ENCODE measurements around the gene LRRC9. TPM values are rescaled to one million over a fixed set of nuclear protein-coding genes. Genes with fewer than 3 reads are reported as not detected.

The LRRC9 gene
- not detected in 2 replicates for total RNA-seq

DNA sequence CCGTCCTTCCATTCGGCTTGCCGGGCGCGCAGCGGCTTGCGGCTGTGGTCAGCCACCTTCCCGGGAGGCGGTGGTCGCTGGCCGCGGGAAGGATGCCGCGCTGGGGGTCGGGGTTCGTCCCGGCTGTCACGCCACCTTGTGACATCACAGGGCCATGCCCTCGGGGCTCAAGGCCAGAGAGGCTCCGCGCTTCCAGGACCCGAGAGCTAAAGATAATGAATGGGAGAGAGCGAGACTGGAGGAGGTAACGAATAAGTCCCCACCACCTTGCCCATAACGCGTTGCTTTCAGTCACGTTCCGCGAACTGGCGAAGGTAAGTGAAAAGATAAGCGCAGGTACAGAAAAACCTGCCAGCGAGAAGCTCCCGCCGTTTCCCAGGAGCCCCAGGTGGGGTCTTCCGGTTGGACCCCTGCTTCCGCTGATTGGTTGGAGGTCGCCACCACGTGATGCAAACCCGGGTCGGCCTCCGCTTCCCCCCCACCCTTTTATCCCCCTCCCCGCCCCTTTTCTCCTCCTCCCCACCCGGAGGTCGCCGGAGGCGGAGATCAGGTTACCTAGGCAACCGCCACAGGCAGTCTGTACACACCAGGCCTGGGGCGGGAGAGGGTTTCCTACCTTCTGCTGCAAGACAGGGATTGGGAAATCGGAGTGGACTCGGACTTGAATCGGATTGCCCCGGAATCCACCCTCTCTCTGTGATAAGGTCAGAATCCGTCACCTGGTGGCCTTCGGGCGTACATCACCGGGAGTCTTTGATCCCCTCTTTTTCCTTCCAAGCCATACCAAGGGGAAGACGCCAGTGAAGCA, at the start of gene LRRC9:
LRRC9 (plus strand) TSS at position 575 of the 808 bp plus-strand sequence.

DNA sequence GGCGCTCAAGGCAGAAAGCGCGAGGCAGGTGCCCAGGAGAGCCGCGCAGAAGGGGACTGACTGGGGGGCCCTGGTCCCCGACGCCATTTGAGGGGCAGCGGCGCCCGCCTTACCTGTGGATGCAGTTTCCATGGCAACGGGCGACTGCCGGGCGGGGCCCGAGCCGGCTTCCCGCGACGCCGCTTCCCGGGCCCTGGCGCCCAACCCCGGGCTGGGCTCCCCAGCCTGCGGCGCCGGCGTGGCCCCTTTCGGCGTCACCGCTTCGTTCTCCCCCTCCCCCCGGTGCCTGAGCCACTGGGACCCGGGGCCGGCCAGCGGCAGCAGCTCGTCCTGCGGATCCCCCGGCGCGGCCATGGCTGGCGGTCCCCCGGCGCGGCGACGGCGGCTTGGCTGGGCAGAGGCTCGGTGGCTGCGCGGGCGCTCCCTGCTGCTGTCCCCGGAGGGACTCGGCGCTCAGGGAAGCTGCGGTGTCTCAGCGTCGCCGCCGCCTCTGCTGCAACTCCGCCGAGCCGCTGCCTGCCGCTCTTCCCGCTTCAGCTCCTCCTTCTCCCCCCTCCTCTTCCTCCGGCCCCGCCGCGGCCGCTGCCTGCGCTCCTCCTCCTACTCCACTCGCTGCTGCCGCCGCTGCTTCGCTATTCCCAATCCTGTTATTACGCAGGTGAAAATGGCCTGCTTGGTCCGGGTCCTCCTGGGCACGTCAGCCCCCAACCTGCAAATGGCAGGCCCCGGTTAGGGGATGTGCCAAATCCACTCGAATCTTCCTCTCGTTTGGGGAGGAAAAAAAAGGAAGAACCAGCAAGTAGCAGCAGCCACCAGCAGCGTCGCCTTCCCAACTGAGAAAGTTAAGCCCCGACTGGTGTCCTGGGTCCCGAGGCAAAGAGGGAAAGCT, 49.4 kb upstream of the LRRC9 start, which contains the start of gene RTN1:
RTN1 (minus strand) TSS at position 500 of the 889 bp plus-strand sequence; CDS start at position 354, 146 bp downstream.

DNA sequence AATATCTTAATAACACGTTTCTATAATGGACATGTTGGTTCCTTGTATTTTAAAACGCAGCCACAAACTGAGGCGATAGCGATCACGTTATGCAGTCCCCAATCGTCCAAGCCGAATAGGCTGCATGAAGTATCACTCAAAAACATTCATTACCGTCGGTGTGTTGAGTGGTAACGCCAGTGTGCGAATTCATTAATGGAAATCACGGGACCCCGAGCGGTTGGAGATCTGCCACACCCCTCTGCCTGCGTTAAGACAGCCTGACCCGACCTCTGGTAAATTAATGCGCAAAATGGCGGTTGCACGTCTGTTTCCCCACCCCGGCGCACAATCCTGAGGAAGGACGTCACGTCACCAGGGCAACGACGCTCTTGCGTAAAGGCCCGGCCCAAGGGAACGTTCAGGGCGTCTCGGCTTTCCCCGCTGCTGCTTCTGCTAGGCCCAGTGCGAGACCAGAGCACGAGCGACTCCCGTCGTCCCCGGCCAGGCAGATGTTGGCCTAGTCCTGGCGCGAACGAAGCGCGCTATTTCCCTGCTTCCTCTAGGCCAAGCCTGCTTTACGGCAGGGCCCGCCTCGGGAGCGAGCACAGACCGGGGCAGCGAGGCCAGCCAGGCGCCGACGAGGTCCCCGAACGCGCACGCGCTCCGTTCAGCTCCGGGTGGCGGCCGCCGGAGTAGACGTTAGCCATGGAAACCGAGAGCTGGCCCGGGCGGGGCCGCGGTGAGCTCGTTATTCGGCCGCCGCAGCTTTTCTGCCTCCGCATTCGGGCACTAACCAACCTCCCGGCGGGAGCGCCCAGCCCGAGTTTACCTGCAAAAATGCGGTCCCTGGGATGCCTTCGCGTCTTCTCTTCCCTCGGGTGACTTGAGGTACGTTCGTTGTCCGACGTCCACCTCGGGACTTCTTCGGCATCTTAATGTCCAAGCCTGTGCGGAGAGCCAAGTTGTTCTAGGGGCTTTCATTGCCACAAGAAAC, 171.9 kb downstream of the LRRC9 start, which contains the start of gene PCNX4:
PCNX4 (plus strand) TSS at position 374 of the 976 bp plus-strand sequence. CDS start 15,716 bp downstream, outside the sequence.

Other genes starting within 250 kb of the LRRC9 start
- not detected in 2 replicates for gene RTN1, start 49.4 kb upstream of the LRRC9 start, total RNA-seq
- 29.2 and 35.6 TPM in 2 replicates for gene PCNX4, start 171.8 kb downstream of the LRRC9 start, total RNA-seq
- gene DHRS7, start 245.3 kb downstream of the LRRC9 start, total RNA-seq, result 116 and 162 TPM in 2 replicates